Measurements from ENCODE around the gene FXYD6. TPM values are rescaled to one million over a fixed set of nuclear protein-coding genes. Genes with fewer than 3 reads are reported as not detected.
A peak's percentile ranks its signal among the peaks of the same experiment; 100 is the strongest.

The FXYD6 gene
- total and polyA plus RNA-seq, 3 experiments from 2014 or later = 0.11 TPM; not detected in 2

DNA sequence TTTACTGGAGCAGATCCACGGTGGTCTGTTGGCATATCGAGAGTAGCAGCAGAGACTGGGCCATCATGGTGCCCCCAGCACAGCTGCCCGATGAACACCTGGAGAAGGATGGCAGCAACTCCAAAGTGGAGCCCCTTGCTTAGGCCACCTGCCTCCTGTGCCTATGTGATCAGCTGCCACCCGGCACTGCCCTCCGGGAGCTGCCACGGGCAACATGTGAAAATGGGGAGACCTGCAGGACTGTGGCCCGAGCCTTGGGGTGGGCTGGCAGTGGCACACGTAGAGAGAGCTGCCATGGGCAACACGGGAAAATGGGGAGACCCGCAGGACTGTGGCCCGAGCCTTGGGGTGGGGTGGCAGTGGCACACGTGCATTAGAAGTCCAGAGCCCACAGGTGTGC, 55.0 kb downstream of the FXYD6 start:
- Histone ChIP-seq H3K27ac (ENCODE audit: low read depth, low read length) (no peak overlapping the region), H3K9me3 (ENCODE audit: low read length) (no peaks in the 10 kb centered on the region), H3K36me3 (ENCODE audit: insufficient read depth, low read length) (no peaks in the 10 kb centered on the region), H3K4me1 (ENCODE audit: insufficient read depth, low read length) (peaks cover 49% of the 10 kb centered on the region), H3K4me3 (ENCODE audit: low read length) (no peak overlapping the region), H3K27me3 (ENCODE audit: insufficient read depth, low read length, poor library complexity, severe bottlenecking) (no peaks in the 10 kb centered on the region)
- POLR2A ChIA-PET = no interaction called here
- no peak overlapping the region for H3K27ac Mint-ChIP-seq
- CTCF ChIA-PET = interaction anchor here (1.1 to 15.2 kb wide), 6 partner anchors 11 to 231 kb away, joined by 5 to 255 read pairs (median 61); no protein-coding TSS in a partner anchor
- peaks cover 0 to 1% of the 10 kb centered on the region in 2 donors for H3K27me3 Mint-ChIP-seq
- H3K36me3 Mint-ChIP-seq = peaks cover 0 to 7% (median 0%) of the 10 kb centered on the region in 3 donors
- no peak overlapping the region for H3K4me3 Mint-ChIP-seq
- H3K4me1 Mint-ChIP-seq = peaks cover 43 to 66% (median 55%) of the 10 kb centered on the region in 3 donors
- H3K9me3 Mint-ChIP-seq = no peaks in the 10 kb centered on the region
- DNase-seq = peak in 1 of 5 donors; percentile 18

DNA sequence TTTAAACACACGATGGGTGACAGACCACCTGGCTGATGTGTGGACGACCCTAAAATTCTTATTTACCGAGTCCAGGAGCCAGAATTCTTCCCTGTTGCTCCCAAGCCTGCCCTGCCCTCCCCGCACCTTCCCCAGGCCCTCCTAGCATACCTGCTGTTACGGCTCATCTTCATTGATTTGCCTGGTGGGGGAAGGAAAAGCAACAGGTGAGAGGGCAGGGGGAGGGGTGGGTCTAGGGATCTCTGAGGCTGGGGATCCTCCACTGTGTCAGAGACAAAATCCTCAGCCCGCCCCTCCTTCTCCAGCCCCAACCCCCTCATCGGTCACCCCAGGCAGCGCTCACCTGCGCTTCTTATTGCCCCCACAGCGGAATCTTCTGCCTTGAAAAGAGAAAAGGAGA, 55.9 kb downstream of the FXYD6 start:
- Histone ChIP-seq H3K36me3 (ENCODE audit: insufficient read depth, low read length) (no peaks in the 10 kb centered on the region), H3K9me3 (ENCODE audit: low read length) (no peaks in the 10 kb centered on the region), H3K4me1 (ENCODE audit: insufficient read depth, low read length) (peaks cover 58% of the 10 kb centered on the region), H3K4me3 (ENCODE audit: low read length) (no peak overlapping the region), H3K27me3 (ENCODE audit: insufficient read depth, low read length, poor library complexity, severe bottlenecking) (no peaks in the 10 kb centered on the region), H3K27ac (ENCODE audit: low read depth, low read length) (no peak overlapping the region)
- ChIA-PET POLR2A (no interaction called here), CTCF (interaction anchor here (1.1 to 15.2 kb wide), 6 partner anchors 10 to 351 kb away, joined by 3 to 255 read pairs (median 54); no protein-coding TSS in a partner anchor)
- Mint-ChIP-seq H3K4me3 (no peak overlapping the region), H3K9me3 (no peaks in the 10 kb centered on the region), H3K27ac (no peak overlapping the region), H3K27me3 (peaks cover 0 to 1% of the 10 kb centered on the region in 2 donors), H3K36me3 (peaks cover 0 to 7% (median 0%) of the 10 kb centered on the region in 3 donors), H3K4me1 (peaks cover 45 to 66% (median 55%) of the 10 kb centered on the region in 3 donors)
- peak in 1 of 5 donors; percentile 12 for DNase-seq

DNA sequence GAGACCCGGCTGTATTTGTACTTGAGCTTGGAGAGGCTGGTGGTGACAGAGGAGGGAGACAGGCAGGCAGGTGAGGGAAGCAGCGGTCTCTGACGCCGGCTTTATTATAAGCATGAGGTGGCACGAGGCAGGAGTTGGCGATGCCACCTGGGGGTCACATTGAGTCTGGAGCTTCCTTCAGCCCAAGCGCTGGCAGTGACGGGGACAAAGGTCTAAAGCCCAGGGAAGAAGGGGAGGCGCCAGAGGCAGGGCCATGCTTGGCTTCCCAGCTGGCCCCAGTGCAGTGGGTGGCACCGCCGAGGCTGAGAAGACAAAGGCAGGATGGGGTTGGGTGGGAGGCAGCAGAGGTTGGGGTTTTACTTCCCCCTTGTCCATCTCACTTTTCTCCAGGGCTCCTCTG, 56.4 kb downstream of the FXYD6 start:
- Mint-ChIP-seq H3K27ac (peak overlapping the region in 2 of 8 donors; percentile 48 to 65), H3K27me3 (peaks cover 0 to 1% of the 10 kb centered on the region in 2 donors), H3K9me3 (no peaks in the 10 kb centered on the region), H3K4me3 (no peak overlapping the region), H3K36me3 (peaks cover 0 to 7% (median 0%) of the 10 kb centered on the region in 3 donors), H3K4me1 (peaks cover 46 to 66% (median 55%) of the 10 kb centered on the region in 3 donors)
- DNase-seq = peak in 1 of 5 donors; percentile 25
- ChIA-PET CTCF (interaction anchor here (1.1 to 15.2 kb wide), 6 partner anchors 9 to 394 kb away, joined by 3 to 255 read pairs (median 14); no protein-coding TSS in a partner anchor), POLR2A (no interaction called here)
- Histone ChIP-seq H3K4me1 (ENCODE audit: insufficient read depth, low read length) (peaks cover 63% of the 10 kb centered on the region), H3K27me3 (ENCODE audit: insufficient read depth, low read length, poor library complexity, severe bottlenecking) (no peaks in the 10 kb centered on the region), H3K36me3 (ENCODE audit: insufficient read depth, low read length) (no peaks in the 10 kb centered on the region), H3K27ac (ENCODE audit: low read depth, low read length) (no peak overlapping the region), H3K9me3 (ENCODE audit: low read length) (no peaks in the 10 kb centered on the region), H3K4me3 (ENCODE audit: low read length) (no peak overlapping the region)

- Mint-ChIP-seq H3K27me3 (peaks cover 0 to 1% of the 10 kb centered on the region in 2 donors), H3K36me3 (peaks cover 0 to 7% (median 0%) of the 10 kb centered on the region in 3 donors), H3K9me3 (no peaks in the 10 kb centered on the region), H3K4me1 (peaks cover 47 to 66% (median 57%) of the 10 kb centered on the region in 3 donors), H3K4me3 (no peak overlapping the region), H3K27ac (peak overlapping the region in 2 of 8 donors; percentile 48 to 65)
- Histone ChIP-seq H3K27ac (ENCODE audit: low read depth, low read length) (no peak overlapping the region), H3K27me3 (ENCODE audit: insufficient read depth, low read length, poor library complexity, severe bottlenecking) (no peaks in the 10 kb centered on the region), H3K4me3 (ENCODE audit: low read length) (no peak overlapping the region), H3K36me3 (ENCODE audit: insufficient read depth, low read length) (no peaks in the 10 kb centered on the region), H3K4me1 (ENCODE audit: insufficient read depth, low read length) (peaks cover 70% of the 10 kb centered on the region), H3K9me3 (ENCODE audit: low read length) (no peaks in the 10 kb centered on the region)
- ChIA-PET CTCF (interaction anchor here (0.6 to 15.2 kb wide), 10 partner anchors 10 to 393 kb away, joined by 3 to 255 read pairs (median 4); no protein-coding TSS in a partner anchor), POLR2A (no interaction called here)
- DNase-seq = no peak
Observed at GRCh38 chr11:117819096-117820040, 57.1 kb downstream of the FXYD6 start.

GRCh38 chr11:117818041-117818873, 58.2 kb downstream of the FXYD6 start:
- no peaks in the 10 kb centered on the region for H3K36me3 ChIP-seq (ENCODE audit: insufficient read depth, low read length)
- Mint-ChIP-seq H3K9me3 (no peaks in the 10 kb centered on the region), H3K36me3 (peaks cover 0 to 7% (median 0%) of the 10 kb centered on the region in 3 donors), H3K4me3 (peak overlapping the region in 1 of 7 donors; percentile 54), H3K27ac (peak overlapping the region; percentile 37 to 93 (median 85)), H3K4me1 (peaks cover 41 to 62% (median 52%) of the 10 kb centered on the region in 3 donors), H3K27me3 (peaks cover 0 to 1% of the 10 kb centered on the region in 2 donors)
- no peak overlapping the region for H3K4me3 ChIP-seq (ENCODE audit: low read length)
- ChIA-PET POLR2A (interaction anchor here (0.8 kb wide), 1 partner anchor 9 kb away, joined by 3 read pairs; no protein-coding TSS in a partner anchor), CTCF (interaction anchor here (0.6 to 15.2 kb wide), 26 partner anchors 8 to 392 kb away, joined by 3 to 255 read pairs (median 5); no protein-coding TSS in a partner anchor)
- no peaks in the 10 kb centered on the region for H3K9me3 ChIP-seq (ENCODE audit: low read length)
- peak in 3 of 5 donors; percentile 27 to 65 (median 51) for DNase-seq
- H3K4me1 ChIP-seq (ENCODE audit: insufficient read depth, low read length) = peaks cover 63% of the 10 kb centered on the region
- no peak overlapping the region for H3K27ac ChIP-seq (ENCODE audit: low read depth, low read length)
- no peaks in the 10 kb centered on the region for H3K27me3 ChIP-seq (ENCODE audit: insufficient read depth, low read length, poor library complexity, severe bottlenecking)

GRCh38 chr11:117817368-117818040, 59.0 kb downstream of the FXYD6 start:
- POLR2A ChIA-PET = interaction anchor here (0.8 to 2.2 kb wide), 2 partner anchors 8 to 10 kb away, joined by 3 to 11 read pairs; no protein-coding TSS in a partner anchor
- no peak overlapping the region for H3K4me3 ChIP-seq (ENCODE audit: low read length)
- CTCF ChIA-PET = interaction anchor here (0.6 to 15.2 kb wide), 31 partner anchors 9 to 490 kb away, joined by 3 to 255 read pairs (median 4); partner anchors contain the start of gene CEP164
- Mint-ChIP-seq H3K27me3 (peaks cover 0 to 1% of the 10 kb centered on the region in 2 donors), H3K36me3 (peaks cover 0 to 7% (median 0%) of the 10 kb centered on the region in 3 donors), H3K27ac (peak overlapping the region; percentile 74 to 93 (median 88)), H3K4me1 (peaks cover 38 to 61% (median 47%) of the 10 kb centered on the region in 3 donors), H3K9me3 (no peaks in the 10 kb centered on the region), H3K4me3 (peak overlapping the region in 4 of 7 donors; percentile 54 to 70 (median 56))
- no peak overlapping the region for H3K27ac ChIP-seq (ENCODE audit: low read depth, low read length)
- H3K4me1 ChIP-seq (ENCODE audit: insufficient read depth, low read length) = peaks cover 56% of the 10 kb centered on the region
- H3K9me3 ChIP-seq (ENCODE audit: low read length) = no peaks in the 10 kb centered on the region
- DNase-seq = peak; percentile 69 to 88 (median 75)
- no peaks in the 10 kb centered on the region for H3K36me3 ChIP-seq (ENCODE audit: insufficient read depth, low read length)
- H3K27me3 ChIP-seq (ENCODE audit: insufficient read depth, low read length, poor library complexity, severe bottlenecking) = no peaks in the 10 kb centered on the region
